Measurements from ENCODE around the gene CFDP1.

Gene CFDP1

DNA sequence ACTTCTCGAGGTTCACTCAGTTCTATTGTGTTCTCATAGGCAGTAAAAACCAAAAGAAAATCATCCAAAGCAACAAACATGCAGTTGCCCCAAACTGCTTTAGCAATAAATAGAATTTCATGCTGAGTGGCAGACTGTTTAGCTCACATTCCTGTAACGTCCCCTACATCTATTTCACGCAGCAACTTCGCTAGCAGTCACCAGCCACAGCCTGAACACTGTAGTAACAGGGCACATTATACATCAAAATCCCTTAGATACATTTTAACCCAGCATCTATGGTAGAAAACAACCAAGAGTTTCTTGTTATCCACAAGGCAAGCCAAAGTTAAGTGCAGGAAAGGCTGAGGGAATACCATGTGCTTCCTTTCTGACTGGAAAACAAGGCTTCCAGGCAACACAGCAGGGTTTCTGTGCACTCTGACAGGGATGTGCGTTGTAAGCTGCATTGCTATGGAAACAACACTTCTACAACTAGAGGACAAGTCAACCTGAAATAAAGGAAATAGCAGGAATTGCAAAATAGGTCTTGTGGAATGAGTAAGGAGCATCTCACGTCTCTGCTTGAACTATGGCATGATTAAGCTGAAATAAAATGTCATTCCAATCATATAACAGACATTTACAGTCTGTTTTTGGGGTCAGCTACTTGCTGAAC is 55.4 kb downstream of the CFDP1 start:
- no peak for DNase-seq (ENCODE audit: low read depth in 1 of 2, low spot score in 1 of 2)

DNA sequence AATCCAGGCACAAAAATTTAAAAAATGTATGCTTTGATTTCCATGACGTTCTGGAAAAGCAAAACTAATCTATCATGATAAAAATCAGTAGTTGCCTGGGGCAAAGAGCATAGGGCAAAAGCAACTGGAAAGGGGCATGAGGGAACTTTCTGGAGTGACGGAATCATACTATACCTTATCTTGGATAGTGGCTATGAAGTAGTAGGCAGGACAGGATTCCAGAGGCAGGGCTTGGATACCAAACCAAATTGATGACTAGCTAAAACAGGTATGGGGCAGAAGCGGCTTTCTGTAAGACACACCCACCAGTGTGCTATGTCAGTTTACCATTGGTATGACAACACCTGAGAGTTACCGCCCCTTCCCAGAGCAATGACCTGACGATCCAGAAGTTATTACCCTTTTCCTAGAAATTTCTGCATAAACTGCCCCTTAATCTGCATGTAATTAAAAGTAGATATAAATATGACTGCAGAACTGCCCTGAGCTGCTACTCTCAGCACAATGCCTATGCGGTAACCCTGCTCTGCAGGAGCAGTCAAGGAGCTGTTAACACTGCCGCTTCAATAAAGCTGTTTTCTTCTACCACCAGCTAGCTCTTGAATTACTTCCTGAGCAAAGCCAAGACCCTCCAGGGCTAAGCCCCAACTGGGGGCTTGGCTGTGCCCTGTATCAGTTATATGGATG is 56.7 kb downstream of the CFDP1 start:
- DNase-seq (ENCODE audit: low read depth in 1 of 2, low spot score in 1 of 2): no peak

DNA sequence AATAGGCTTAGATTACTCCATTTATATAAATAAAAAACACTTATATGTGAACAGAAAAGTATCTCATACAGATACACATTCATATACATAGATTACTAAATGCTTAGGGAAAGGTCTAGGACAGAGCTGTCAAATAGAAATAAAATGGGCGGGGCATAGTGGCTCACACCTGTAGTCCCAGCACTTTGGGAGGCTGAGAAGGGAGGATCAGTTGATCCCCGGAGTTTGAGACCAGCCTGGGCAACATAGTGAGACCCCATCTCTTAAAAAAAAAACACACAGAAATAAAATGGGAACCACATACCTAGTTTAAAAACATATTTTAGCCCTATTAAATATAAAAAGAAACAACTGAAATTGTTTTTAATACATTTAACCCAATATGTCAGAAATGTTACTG is 58.9 kb downstream of the CFDP1 start:
- no peak for DNase-seq (ENCODE audit: low read depth in 1 of 2, low spot score in 1 of 2)

DNA sequence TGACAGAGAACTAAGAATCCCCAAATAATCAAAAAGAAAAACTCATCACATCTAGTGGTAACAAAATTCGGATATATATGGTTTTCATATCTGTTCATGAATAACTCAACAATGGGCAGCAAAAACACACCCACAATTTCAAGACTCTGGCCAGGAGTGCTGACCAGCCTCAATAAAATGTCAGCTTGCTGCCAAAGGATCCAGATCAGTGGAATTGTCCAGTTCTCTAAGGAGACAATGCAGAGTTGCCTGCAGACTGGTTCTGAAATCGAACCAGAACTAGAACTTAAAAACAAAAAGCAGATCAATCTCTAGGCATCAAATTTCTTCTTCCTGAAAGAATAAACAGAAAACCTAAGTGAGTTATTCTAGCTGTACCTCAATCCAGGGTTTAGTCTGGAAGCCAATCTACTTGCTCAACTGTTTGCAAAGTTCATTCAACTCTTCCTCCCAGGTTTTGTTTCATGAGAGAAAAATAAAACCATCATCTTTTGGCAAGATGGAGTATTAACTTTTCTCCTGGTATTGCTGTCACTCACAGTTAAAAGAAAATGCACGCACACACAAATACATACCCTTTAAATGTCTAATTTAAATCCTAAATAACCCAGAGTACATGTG is 61.0 kb downstream of the CFDP1 start:
- DNase-seq (ENCODE audit: low read depth in 1 of 2, low spot score in 1 of 2): no peak

DNA sequence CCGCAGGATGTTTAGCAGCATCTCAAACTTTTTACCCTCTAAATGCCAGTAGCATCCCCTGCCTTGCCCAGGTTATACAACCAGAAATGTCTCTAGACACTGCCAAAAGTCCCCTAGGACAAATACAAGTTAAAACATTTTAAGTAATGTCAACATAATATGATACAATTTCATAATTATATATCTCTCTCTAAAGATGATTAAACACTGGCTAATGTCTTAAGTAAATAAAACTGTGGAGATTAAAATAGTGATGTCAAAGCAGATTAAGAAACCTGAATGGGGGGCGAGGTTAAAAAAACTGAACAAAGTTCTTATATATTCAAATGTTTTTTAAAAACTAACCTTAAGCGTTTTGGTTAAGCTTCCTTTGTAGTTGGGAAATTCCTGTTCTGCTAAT is 62.1 kb downstream of the CFDP1 start:
- no peak for DNase-seq (ENCODE audit: low read depth in 1 of 2, low spot score in 1 of 2)

DNA sequence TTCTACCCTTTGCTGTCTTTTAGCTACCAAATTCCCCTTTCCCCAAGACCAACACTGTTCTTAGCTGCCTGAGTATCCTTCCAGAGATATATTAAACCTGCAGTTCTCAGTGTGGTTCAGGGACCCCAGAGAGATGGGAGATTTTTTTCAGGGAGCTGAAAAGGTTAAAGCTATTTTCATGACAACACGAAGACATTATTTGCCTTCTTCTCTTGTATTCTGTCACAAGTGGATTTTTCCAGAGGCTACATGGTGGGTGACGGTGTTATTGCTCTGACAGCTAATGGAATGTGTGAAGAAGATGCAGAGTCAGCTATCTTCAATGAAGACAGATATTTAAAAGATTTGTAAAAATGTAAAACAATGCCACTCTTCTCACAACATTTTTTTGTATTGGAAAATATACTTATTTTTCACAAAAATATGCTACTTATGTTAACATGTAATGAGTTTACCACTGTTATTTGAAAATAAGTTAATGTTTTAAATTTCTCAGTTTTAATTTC is 69.0 kb downstream of the CFDP1 start:
- DNase-seq (ENCODE audit: low read depth in 1 of 2, low spot score in 1 of 2): no peak

DNA sequence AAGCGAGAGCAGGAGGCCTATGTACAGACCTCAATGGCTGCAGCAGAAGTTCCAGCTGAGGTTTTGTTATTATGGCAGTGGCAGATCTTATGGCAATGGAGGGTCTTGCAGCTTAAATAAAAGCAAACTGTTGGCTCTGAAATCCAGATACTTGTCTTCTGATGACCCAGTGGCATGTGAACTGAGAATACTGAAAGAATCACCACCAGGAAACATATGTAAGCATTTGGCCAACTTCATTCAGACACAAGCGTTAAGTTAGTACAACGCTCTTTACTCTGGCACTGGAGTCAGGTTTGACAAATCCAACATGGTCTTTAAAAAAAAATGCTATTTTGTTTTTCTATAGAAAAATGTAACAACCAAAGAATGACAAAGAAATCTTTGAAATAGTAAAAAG is 70.5 kb downstream of the CFDP1 start:
- DNase-seq (ENCODE audit: low read depth in 1 of 2, low spot score in 1 of 2): no peak

DNA sequence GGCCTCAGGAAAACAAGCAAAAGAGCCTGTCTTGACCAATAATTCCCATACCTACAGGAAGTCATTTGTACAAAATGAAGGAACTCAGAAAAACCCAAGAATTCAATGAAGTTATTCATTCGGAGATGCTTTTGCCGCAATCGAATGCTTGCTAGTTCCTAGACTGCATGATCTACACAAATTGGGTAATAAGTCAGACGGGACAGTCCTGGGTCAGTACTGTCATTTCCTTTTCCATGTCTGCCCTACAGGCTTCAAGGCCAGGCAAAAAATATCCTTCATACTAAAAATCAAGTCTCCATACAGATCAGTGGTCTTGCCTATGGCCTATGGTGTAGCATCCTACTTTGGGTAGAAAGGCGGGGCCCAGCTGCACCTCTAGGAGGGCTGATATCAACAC is 71.4 kb downstream of the CFDP1 start:
- no peak for DNase-seq (ENCODE audit: low read depth in 1 of 2, low spot score in 1 of 2)

DNA sequence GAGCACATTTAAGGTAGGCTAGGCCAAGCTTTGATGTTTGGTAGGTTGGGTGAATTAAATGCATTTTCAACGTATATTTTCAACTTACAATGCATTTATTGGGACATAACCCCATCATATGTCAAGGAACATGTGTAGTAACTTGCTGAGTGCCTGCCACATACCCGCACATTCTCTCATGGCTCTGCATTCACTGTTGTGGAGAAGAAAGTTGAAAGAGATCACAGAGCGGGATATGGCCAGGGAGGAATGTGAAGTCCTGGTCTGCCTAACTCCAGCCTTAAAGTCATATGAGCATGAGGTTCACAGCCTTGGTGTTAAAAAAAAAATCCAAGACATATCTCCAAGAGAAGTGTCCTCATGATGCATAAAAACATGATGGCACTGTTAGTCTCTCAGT is 79.1 kb downstream of the CFDP1 start:
- no peak for DNase-seq (ENCODE audit: low read depth in 1 of 2, low spot score in 1 of 2)

DNA sequence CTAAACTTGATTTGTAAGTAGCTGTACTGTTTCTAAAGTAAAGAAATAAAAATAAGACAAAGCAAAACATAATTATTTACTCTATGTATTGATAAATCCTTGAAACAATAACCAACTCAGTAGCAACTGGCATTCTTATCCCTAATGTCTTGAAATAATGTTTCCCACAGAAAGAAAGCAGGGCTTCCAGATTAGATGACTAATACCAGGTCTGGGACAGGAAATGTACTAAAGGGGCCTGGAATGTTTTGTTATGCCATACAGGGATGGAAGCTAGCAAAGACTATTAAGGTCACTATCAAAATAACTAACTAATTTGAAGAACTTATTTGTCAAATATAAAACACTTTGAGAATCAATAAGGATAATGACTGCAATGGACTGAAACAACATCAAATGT is 82.1 kb downstream of the CFDP1 start:
- no peak for DNase-seq (ENCODE audit: low read depth in 1 of 2, low spot score in 1 of 2)

DNA sequence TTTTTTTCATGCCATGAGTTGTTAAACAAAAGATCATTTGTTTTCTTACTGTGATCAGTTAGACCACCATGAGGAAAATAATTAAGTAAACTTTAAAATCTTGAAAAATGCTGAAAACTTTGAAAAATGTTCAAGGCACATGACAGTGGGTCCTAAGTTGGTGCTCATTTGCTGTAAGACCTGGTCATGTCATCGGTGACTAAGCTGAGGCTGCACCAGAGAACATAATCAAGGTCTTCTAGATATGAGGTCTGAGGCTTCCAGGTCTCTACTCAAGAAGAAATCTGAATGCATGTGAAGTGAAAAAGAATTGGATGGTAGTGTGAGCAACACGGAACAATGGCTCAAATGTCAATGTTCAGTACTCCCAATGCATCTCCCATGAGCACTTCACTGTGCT is 87.6 kb downstream of the CFDP1 start:
- no peak for DNase-seq (ENCODE audit: low read depth in 1 of 2, low spot score in 1 of 2)

DNA sequence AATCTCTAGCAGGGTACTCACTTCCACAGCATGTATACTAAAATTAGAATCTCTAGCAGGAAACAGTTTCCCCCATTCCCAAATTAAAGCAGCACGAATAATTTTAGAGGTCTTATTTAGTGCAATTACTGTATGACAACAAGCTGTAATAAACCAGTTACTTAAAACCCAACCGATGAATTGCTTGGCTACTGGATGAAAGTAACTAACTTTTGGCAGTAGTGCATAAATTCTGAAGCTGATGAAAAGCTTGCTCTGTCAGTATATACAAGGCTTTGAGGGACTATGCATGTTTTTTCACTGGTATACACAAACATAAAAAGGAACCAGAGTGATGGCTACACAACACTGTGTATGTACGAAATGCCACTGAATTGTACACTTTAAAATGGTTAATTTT is 89.4 kb downstream of the CFDP1 start:
- no peak for DNase-seq (ENCODE audit: low read depth in 1 of 2, low spot score in 1 of 2)

DNA sequence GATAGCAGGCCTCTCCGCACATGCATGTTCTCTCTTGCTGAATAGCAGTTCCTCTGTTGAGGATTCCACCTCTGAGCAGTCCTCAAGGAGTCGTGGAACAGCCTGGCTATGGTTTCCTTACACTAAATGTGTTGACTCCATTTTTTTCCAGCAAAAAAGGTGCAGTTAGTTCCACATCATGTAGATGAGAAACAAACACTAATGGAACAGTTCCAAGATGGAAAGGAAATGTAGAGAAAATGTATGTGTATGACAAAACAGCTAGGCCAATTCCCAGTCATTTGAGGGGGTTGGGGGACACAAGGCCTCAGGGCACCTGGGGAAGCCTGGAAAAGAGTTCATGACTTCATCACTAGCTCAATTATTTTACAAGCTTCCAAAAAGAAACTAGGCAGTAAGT is 90.0 kb downstream of the CFDP1 start:
- DNase-seq (ENCODE audit: low read depth in 1 of 2, low spot score in 1 of 2): no peak

DNA sequence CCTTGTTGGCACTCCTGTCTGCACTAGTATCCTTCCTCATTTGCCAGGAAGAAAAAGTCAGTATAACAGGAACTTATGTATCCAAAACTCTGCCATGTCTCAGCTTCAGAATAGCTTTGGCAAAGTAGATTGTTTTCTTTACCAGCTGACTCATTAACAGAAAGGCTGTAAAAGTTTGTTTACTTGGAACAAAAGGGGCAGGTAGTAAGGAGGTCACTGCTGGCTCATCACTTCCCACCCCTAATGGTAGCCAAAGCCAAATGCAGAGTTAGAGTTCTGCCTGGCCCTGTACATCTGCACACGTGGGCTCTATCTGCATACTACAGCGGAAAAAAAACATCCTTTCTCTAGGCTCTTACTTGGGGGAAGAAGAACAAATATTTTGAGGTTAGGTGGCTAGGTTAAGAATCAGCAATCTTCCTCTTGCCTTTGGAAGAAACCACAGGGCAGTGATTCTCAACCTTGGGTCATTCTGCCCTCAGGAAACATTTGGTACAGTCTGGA is 90.9 kb downstream of the CFDP1 start:
- DNase-seq (ENCODE audit: low read depth in 1 of 2, low spot score in 1 of 2): no peak

DNA sequence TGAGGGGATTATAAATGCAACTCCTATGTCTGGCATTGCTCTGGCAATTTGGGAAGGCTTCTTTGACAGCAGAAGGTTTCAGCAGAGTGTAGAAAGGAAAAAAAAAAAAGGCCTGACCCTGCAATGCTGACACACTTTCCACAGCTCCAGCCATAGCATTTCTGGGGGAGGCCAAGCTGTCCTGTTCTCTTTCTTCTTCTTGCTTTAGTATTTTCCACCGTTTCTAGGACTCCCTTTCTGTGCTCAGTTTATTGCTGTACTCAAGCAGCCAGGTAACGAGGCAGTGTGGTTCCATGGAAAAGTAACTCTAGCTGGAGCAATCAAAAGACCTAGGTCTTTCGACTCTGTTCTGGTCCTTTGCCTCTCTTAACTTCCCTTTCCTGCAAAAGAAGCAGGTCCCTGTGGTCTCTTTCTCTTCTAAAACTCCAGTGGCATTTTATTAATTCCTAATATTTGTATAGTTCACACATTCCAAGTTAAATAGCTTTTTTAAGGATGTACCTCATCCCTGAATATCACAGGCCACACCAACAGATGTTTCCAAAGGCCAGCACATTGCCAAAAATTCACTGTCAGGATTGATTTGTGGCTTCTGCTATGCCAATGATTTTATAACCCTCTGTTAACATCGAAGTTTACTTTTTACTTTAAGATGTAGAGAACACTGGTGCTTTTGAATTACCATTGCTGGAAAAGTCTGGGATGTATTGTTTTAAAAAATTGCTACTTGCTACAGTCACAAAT is 91.6 kb downstream of the CFDP1 start:
- DNase-seq (ENCODE audit: low read depth in 1 of 2, low spot score in 1 of 2): no peak

DNA sequence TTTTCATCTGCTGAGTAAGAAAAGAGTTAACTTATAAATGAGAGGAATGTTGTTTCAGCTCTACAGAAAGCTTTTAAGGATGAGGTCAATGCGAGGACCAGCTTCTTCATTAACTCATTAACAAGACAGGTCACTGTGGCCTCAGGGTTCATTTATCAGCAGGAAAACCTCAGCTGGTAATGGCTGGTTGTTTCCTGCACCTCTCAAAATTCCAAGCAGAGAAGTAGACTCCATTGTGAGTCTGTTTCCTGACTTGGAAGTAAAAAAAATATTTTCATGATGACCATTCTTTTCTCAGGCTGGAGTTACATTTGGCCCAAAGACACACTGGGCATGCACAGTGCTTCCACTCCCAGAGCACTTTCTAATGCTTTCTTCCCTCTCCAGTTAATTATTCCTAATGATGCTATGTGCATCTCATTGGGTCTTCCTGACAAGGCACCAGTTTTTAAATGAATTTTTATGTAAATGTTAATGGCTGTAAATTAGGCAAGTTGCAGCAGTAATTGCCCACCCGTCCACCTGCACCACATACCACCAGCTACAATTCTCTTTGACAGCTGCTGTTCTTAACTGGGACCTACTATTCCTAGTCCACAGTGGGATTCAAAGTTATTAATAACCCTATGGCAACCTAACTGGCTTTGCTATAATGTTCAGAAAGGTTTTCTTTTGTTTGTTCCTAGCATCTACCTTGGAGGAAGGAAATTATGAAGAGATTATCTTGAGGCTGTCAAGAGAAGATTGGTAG is 92.4 kb downstream of the CFDP1 start:
- no peak for DNase-seq (ENCODE audit: low read depth in 1 of 2, low spot score in 1 of 2)

DNA sequence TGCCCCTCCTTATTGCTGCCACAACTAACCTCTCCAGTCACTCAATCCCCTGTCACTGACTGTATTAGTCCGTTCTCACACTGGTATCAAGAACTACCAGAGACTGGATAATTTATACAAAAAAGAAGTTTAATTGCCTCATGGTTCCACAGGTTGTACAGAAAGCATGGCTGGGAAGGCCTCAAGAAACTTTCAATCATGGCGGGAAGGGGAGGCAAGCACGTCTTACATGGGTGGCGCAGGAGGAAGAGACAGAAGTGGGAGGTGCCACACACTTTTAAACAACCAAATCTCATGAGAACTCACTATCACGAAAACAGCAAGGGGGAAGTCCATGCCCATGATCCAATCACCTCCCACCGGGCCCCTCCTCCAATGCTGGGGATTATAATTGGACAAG is 95.9 kb downstream of the CFDP1 start:
- DNase-seq (ENCODE audit: low read depth in 1 of 2, low spot score in 1 of 2): no peak

DNA sequence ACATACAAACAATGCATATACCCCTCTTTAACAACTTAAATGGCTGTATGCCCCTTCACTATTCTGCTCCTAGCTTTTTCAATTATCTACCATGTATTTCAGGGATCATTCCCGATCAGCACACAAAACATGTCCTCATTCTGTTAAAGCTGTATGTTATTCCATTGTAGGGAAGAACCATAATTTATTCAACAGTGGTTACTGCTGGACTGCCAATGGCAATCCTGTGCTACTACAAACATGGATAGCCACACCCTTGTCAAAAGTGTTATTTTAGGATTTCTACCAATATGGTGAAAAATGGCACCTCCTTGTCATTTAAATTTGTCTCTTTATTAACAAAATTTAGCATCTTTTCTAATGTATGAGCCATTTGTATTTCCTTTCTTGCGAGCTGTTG is 96.8 kb downstream of the CFDP1 start:
- DNase-seq (ENCODE audit: low read depth in 1 of 2, low spot score in 1 of 2): no peak

DNA sequence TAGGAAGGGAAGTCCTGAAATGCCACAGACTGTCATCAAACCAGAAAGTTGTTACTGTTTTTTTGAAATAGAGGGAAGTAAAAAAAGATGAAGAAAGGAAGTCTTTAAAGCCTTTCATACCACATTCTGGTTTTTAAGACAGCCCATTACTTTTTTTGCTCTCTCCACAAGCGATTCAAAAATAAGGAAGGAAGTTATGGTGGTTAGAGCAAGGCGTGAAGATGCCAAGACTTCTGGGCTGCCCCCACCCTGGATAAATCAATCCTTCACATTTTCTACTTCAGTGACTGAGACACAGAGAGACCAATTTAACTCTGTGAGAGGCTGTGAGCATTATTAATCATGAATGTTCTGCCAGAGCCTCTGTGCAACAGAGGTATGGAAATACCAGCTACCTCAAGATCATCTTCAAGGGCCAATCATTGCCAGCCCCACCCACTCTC is 99.6 kb downstream of the CFDP1 start:
- DNase-seq (ENCODE audit: low read depth in 1 of 2, low spot score in 1 of 2): no peak

DNA sequence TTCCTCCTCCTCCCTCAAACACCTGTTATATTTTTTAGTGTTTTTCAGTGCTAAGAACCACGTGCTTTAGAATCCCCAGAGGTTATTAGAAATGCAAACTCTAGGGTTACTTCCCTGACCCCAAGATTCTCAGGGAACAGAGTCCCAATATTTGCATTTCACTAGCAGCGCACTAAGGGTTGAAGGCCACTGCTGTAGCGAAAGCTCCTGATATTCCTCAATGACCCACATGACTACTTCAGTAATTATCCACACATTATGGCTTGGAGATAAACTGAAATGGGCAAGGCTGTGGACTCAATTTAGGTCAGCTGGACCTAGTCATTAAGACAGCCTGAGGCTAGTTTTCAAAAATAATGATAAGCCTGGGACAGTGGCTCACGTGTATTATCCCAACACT is 103.4 kb downstream of the CFDP1 start:
- no peak for DNase-seq (ENCODE audit: low read depth in 1 of 2, low spot score in 1 of 2)

DNA sequence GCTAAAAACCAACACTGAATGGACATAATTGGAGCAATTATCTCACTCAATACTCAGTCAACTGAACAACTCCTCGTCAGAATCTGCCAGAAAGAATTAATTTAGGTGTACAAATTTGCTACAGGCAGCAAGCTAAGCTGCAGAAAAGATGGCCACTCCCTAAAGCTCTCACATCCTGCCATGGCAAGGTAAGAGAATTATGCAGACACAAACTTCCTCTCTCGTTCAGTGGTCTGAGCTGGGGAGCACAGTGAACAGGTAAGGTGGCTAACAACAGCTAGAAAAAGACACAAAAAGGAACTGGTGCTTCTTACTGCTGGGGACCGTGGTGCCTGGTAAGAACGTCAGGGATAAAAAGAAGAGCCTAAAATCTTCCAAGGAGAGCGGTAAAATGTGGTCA is 107.0 kb downstream of the CFDP1 start:
- no peak for DNase-seq (ENCODE audit: low read depth in 1 of 2, low spot score in 1 of 2)

Data from stimulated activated CD4-positive, alpha-beta T cell treated with anti-CD3 and anti-CD28 coated beads, Interleukin-15, amount 100 ng/mL, for 1 hour (primary cell).